Measurements from ENCODE around the gene PKN1.
"Not testable (repeated sequence)": the region's sequence is repeated elsewhere in the genome, so short reads cannot be mapped to it uniquely, and the experiment has no call there.

Gene PKN1

GRCh38 chr19:14487370-14488125 is 54.4 kb downstream of the PKN1 start:
- no peak for DNase-seq

DNA sequence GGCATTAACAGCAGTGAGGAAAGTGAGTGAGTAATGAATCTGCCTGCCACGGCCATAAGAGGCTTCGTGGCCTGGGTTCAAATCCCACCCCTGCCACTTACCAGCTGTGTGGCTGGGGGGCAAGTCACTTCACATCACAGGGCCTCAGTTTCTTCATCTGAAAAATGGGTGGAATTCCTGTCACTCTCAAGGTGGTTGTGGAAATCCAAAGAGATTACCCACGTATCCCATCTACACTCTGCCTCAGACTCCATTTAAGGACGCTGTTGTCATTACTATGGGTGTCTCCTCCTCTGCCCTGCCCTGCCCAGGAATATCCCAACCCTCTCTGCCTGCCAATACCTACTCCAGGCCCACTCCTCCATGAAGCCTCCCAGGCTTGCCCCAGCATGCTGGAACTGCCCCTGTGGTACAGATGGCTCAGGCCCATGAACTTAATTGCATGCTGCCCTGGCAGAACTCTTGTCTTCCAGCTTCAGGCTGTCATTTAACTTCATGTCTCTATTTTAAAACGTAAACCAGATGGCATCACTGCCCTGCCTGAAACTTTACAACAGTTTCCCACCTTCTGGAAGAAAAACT is 59.7 kb downstream of the PKN1 start:
- DNase-seq: no peak

GRCh38 chr19:14494411-14494810 is 61.3 kb downstream of the PKN1 start:
- no peak for DNase-seq

GRCh38 chr19:14494910-14495671 is 62.0 kb downstream of the PKN1 start:
- no peak for DNase-seq

GRCh38 chr19:14495672-14496028 is 62.5 kb downstream of the PKN1 start:
- DNase-seq: no peak

DNA sequence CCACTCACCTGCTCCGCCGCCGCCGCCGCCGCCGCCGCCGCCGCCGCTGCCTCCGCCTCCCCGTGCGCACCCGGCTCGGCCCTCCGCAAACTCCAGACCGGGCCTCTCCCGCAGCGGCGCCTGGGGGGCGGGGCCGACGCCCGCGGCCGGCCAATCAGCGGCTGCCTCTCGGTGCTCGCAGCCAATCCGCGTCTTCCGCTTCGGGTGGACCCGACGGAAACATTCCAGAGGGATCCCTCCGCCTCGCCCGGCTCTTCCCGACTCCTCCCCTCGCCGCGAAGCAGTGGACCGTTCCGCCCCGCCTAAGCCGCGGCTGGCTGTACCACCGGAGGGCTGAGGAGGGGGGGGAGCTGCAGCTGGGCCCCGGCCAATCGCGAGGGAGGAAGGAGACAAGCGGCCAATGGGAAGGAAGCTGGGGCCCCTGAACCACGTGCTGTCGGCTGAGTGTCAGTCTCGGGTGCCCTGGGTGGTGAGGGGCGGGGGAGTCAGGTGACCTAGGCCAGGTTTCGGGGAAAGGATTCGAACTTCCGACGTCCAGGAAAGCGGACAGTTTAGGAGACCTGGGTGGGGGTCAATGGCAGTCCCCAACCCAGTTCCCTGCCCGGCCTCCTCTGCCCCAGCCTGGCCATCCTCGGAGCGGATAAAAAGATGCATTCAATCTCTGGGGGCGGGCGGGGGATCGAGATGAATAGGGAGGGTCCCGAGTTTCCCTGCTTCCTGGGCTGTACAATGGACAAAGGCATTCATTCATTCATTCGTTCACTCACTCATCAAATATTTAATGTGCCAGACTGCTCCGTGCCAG is 63.1 kb downstream of the PKN1 start, which contains the start of gene GIPC1:
Gene GIPC1, minus strand, starts transcription at position 99 of the 805 bp plus-strand sequence. CDS start 13,151 bp downstream, outside the sequence.
- DNase-seq: peak; percentile 79

GRCh38 chr19:14496834-14497227 is 63.7 kb downstream of the PKN1 start:
- no peak for DNase-seq

DNA sequence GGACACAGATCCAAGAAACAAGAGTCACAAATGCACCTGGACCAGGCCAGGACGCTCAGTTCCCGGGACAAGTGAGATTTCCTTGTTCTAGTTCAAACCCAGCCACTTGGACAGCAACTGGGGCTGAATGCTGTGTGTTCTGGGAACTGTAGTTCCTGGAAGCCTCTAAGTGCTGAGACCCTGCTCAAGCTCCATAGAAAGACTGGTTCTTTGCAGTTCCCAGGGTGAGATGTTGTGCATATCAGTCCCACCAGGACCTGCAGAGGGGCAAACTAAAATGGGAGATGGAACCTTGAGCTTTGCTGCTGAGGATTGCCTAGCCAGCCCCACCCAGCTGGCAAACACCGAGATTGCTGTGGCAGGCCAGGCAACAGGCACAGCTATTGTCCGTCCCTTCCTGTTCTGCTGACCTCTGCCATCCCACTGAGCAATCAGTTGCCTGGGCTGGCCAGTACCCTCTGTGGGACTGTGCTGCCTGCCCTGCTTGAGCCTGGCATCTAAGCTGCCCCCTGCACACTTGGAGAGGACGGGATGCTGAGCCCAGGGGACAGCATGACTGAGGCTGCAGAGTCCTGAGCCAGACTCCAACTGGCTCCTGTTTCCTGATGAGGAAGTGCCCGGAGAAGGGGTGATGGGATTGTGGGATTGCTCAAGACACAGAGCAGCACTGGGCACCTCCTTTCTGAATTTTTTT is 64.3 kb downstream of the PKN1 start:
- no peak for DNase-seq

DNA sequence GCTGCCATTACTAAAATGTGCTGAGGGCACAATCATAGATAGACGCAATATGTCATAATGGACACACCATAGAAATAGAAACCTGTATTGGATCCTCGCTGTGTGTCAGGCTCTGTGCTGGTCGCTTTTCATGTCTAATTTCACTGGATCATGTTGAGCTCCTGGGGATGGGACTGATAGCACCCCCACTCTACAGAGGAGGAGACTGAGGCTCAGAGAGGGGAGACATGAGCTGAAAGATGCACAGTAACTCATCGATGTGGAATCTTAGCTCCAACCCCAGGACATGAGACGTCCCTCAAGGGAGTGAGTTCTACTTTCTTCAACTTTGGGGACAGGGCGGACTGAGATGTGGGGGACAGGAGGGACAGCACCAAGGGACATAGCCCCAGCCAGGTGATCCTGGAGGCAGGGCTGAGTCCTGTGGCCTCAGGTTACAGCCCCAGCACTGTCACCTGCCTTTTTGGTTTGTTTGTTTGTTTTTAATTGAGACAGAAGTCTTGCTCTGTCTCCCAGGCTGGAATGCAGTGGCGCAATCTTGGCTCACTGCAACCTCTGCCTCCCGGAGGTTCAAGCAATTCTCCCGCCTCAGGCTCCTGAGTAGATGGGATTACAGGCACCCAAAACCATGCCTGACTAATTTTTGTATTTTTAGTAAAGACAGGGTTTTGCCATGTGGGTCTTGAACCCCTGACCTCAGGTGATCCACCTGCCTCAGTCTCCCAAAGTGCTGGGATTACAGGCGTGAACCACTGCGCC is 69.4 kb downstream of the PKN1 start:
- no peak for DNase-seq

DNA sequence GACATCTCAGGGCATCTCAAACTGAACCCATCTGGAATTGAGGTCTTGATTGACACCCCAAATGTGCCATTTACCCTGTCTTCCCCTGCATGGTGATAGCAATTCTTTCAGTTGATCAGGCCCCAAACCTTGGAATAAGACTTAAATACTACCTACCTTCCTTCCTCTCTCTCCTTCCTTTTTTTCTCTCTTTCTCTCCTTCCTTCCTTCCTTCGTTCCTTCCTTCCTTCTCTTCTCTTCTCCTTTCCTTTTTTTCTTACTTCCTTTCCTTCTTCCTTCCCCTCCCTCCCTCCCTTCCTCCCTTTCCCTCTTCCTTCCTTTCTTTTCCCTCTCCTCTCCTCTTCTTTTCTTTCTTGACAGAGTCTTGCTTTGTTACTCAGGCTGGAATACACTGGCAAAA is 70.2 kb downstream of the PKN1 start:
- no peak for DNase-seq

- not testable (repeated sequence) for DNase-seq
Observed at GRCh38 chr19:14504575-14504974, 71.5 kb downstream of the PKN1 start.

DNA sequence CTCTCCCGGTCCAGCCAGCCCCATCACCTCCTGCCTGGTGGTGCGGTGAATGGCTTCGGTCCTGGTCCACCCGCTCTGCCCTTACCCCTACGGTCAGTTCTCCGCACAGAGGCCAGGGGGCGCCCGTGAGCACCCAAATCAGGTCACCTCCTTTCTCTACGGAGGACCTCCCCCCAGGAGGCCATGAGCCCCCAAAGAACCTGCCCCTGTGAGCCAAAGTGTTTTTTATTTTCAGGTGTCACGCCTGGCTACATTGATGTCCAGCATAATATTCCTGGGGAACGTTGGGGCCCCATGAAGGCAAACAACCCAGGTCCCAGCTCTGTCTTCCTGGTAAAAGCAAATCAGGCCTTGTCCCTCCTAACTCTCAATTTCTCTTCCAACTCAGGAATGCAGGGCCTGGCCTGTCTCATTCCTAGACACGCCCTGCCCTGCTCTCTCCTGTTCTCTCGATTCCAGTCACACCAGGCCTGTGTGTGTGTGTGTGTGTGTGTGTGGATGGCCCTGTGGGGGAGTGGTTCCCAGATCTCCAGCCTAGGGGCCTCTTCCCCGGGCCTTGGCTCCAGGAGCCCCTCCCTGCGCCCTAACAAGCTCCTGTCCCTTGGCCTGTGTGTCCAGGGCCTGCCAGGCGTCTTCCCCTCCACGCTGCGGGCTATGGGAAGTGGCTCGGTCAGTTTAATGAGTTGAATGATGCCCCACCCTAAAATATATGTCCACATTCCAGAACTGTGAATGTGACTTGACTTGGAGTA is 72.6 kb downstream of the PKN1 start:
- peak; percentile 73 for DNase-seq

- DNase-seq: peak; percentile 49
Observed at GRCh38 chr19:14507704-14508542, 74.8 kb downstream of the PKN1 start.

- DNase-seq: peak; percentile 54
Observed at GRCh38 chr19:14510311-14511228, 77.5 kb downstream of the PKN1 start.

- no peak for DNase-seq
Observed at GRCh38 chr19:14511229-14511593, 78.1 kb downstream of the PKN1 start.

DNA sequence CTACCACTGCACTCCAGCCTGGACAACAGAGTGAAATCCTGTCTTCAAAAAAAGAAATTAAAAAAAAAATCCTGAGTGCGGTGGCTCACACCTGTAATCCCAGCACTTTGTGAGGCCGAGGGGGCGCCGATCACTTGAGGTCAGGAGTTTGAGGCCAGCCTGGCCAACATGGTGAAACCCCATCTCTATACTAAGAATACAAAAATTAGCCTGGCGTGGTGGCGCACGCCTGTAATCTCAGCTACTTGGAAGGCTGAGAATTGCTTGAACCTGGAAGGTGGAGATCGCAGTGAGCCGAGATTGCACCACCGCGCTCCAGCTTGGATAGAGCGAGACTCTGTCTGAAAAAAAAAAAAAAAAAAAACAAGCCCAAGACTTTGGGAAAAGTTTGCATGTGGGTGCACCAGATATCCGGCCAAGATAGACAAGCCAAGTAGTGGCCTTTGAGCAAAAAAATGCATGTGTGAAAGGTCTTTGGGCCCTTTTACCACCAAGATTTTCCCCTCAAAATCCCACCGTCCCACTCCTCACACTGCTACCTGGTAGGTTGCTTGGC is 79.4 kb downstream of the PKN1 start:
- no peak for DNase-seq

- peak; percentile 42 for DNase-seq
Observed at GRCh38 chr19:14514215-14514863, 81.2 kb downstream of the PKN1 start.

DNA sequence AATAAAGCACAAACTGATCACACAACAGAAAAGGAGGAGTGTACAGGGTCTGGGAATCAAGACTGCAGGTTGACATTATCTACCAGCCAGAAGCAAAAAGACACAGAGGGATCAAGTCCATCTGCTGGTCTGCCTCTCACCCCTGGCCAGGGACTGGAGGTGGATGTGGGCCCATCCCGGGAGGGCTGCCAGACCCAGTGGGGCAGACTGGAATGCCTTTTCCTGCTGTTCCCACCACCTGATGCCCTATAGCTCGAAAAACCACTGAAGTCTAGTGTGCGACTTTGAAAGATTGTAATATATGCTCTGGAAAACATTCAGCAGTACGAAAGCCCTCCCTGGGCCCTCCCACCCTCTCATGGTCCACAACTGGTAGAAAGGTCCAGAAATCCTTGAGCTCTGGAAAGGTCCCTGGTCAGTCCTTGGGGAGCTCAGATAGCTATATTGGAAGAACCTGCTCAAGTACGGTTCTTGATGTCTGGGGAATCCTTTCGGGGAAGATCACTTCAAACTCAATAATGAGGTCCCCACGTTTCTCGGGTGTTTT is 82.5 kb downstream of the PKN1 start:
- DNase-seq: no peak
